RWPE1 (cell line): ENCODE measurements around the gene SPTBN1.

Experiments used
- CTCF ChIA-PET: fragments of 350-600 bp; sonication (Branson Sonifier 250); formaldehyde crosslinking; extraction: SDS; loops from one replicate; lab custom pipeline; 2021; lab: Yijun Ruan, JAX
- POLR2A ChIA-PET: fragments of 400-600 bp; formaldehyde crosslinking; extraction: SDS; loops from one replicate; lab custom pipeline; 2020; ENCODE audit warnings: antibody characterized with exemption; ENCODE audit not compliant: low non-redundant PET; lab: Yijun Ruan, JAX
- DNase-seq: peaks from one replicate; pipeline ENCODE4 v3.0.0; 2012; ENCODE audit warnings: low spot score
- H3K27ac ChIP-seq: fragments of 450-650 bp; 2 replicates; pipeline ENCODE4 v1.5.1; 2017
- CTCF ChIP-seq: fragments of 450-650 bp; conservative IDR thresholded peaks from 2 replicates; pipeline ENCODE4 v1.5.1; 2017; ENCODE audit warnings: low read depth, mild to moderate bottlenecking

The SPTBN1 gene

GRCh38 chr2:54644236-54644635, 188.1 kb downstream of the SPTBN1 start:
- ChIA-PET CTCF (interaction anchor here (0.6 kb wide), 2 partner anchors 16 to 41 kb away, joined by 3 read pairs; no protein-coding TSS in a partner anchor), POLR2A (no interaction called here)
- TF ChIP-seq CTCF: no peak
- no peak overlapping the region for H3K27ac ChIP-seq
- no peak for DNase-seq

- TF ChIP-seq CTCF: no peak
- POLR2A ChIA-PET: interaction anchor here (1.0 kb wide), 1 partner anchor 19 kb away, joined by 7 read pairs; no protein-coding TSS in a partner anchor
- no peak overlapping the region for H3K27ac ChIP-seq
- CTCF ChIA-PET: no interaction called here
- DNase-seq: no peak
Observed at GRCh38 chr2:54646170-54646927, 190.2 kb downstream of the SPTBN1 start.

GRCh38 chr2:54648256-54648655, 192.1 kb downstream of the SPTBN1 start:
- ChIA-PET CTCF (no interaction called here), POLR2A (no interaction called here)
- DNase-seq: no peak
- no peak for TF ChIP-seq CTCF
- H3K27ac ChIP-seq: no peak overlapping the region

GRCh38 chr2:54649191-54649590, 193.1 kb downstream of the SPTBN1 start:
- ChIA-PET POLR2A (no interaction called here), CTCF (no interaction called here)
- no peak overlapping the region for H3K27ac ChIP-seq
- no peak for DNase-seq
- no peak for TF ChIP-seq CTCF

GRCh38 chr2:54649633-54650032, 193.5 kb downstream of the SPTBN1 start:
- POLR2A ChIA-PET: no interaction called here
- TF ChIP-seq CTCF: no peak
- DNase-seq: no peak
- H3K27ac ChIP-seq: no peak overlapping the region
- CTCF ChIA-PET: no interaction called here

GRCh38 chr2:54650612-54651011, 194.5 kb downstream of the SPTBN1 start:
- no peak overlapping the region for H3K27ac ChIP-seq
- no peak for TF ChIP-seq CTCF
- POLR2A ChIA-PET: no interaction called here
- DNase-seq: no peak
- CTCF ChIA-PET: no interaction called here
